GM18868 (cell line): ENCODE measurements around the gene MTFMT.
"Not testable (repeated sequence)": the region's sequence is repeated elsewhere in the genome, so short reads cannot be mapped to it uniquely, and the experiment has no call there.

ENCODE experiments used
- ATAC-seq: cut with Tn5 transposase; IDR thresholded peaks from one replicate; pipeline ENCODE4 v1.9.1; 2021; ENCODE audit warnings: mild to moderate bottlenecking, moderate library complexity; ENCODE audit not compliant: unreplicated experiment

The MTFMT gene

GRCh38 chr15:65028921-65029735 lies at the start of gene MTFMT:
Gene MTFMT, minus strand, starts transcription at chr15:65029639. Its CDS starts 26 bp downstream, at chr15:65029613.
- ATAC-seq, result peak; percentile 82

GRCh38 chr15:65077981-65078352 lies 48.5 kb upstream of the MTFMT start:
- ATAC-seq, result no peak

- ATAC-seq, result no peak
Measured at GRCh38 chr15:65077291-65077980, 48.0 kb upstream of the MTFMT start.

GRCh38 chr15:65076486-65077290 lies 47.2 kb upstream of the MTFMT start, which contains the start of gene KBTBD13:
Gene KBTBD13, plus strand, starts transcription at chr15:65076746. Its CDS starts 70 bp downstream, at chr15:65076816.
- ATAC-seq, result no peak

- ATAC-seq, result not testable (repeated sequence)
Measured at GRCh38 chr15:65075607-65076395, 46.4 kb upstream of the MTFMT start.

- ATAC-seq, result not testable (repeated sequence)
Measured at GRCh38 chr15:65074946-65075345, 45.5 kb upstream of the MTFMT start.

- no peak for ATAC-seq
Measured at GRCh38 chr15:65072617-65073016, 43.2 kb upstream of the MTFMT start.

GRCh38 chr15:65072027-65072426 lies 42.6 kb upstream of the MTFMT start:
- no peak for ATAC-seq

- no peak for ATAC-seq
Measured at GRCh38 chr15:65071381-65071811, 42.0 kb upstream of the MTFMT start.

GRCh38 chr15:65069779-65070546 lies 40.5 kb upstream of the MTFMT start:
- ATAC-seq, result no peak

- ATAC-seq, result no peak
Measured at GRCh38 chr15:65069179-65069578, 39.7 kb upstream of the MTFMT start.

GRCh38 chr15:65068403-65068788 lies 39.0 kb upstream of the MTFMT start:
- no peak for ATAC-seq

- no peak for ATAC-seq
Measured at GRCh38 chr15:65067645-65068402, 38.4 kb upstream of the MTFMT start, which contains the start of gene RASL12. Gene RASL12, minus strand, starts transcription at chr15:65067991. Its CDS starts 156 bp downstream, at chr15:65067835.

GRCh38 chr15:65067317-65067644 lies 37.8 kb upstream of the MTFMT start:
- ATAC-seq, result no peak

GRCh38 chr15:65066635-65067316 lies 37.3 kb upstream of the MTFMT start:
- ATAC-seq, result no peak

- no peak for ATAC-seq
Measured at GRCh38 chr15:65066001-65066634, 36.7 kb upstream of the MTFMT start.

- ATAC-seq, result no peak
Measured at GRCh38 chr15:65062726-65063125, 33.3 kb upstream of the MTFMT start.

- no peak for ATAC-seq
Measured at GRCh38 chr15:65062061-65062460, 32.6 kb upstream of the MTFMT start.
